Measurements from ENCODE around the gene MYMX. TPM values are rescaled to one million over a fixed set of nuclear protein-coding genes. Genes with fewer than 3 reads are reported as not detected.

MYMX gene
- polyA plus RNA-seq, 1 experiment: not detected

DNA sequence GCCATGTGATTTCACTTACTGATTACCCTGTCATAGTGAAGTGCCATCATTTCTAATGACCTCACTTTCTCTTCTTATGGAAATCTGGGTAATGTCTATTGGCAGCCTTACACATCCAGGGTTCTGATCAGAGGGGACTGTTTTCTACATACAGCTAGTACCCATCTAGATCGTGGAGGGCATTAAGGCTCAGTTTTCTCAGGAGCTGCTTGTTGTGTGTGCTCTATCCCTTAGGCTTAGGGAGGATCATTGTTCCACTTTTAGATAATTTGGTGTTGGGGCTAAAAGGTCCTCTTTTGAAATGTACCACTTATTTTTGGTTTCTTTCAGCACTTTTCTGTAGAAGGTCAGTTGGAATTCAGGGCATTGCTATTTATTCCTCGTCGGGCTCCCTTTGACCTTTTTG, 34.0 kb downstream of the MYMX start:
- Histone ChIP-seq H3K9me3 (ENCODE audit: control insufficient read depth, insufficient read depth, low read length) (no peaks in the 10 kb centered on the region; the same call in 1 of the 2 replicates), H3K27ac (ENCODE audit: low read depth, low read length) (no peak overlapping the region), H3K4me3 (ENCODE audit: low read depth, low read length) (no peak overlapping the region), H3K27me3 (ENCODE audit: control insufficient read depth, insufficient read depth, low read length) (no peaks in the 10 kb centered on the region)
- POLR2A ChIA-PET: interaction anchor here (0.7 kb wide), 1 partner anchor 29 kb away, joined by 4 read pairs; no protein-coding TSS in a partner anchor
- TF ChIP-seq, protein P1, sequence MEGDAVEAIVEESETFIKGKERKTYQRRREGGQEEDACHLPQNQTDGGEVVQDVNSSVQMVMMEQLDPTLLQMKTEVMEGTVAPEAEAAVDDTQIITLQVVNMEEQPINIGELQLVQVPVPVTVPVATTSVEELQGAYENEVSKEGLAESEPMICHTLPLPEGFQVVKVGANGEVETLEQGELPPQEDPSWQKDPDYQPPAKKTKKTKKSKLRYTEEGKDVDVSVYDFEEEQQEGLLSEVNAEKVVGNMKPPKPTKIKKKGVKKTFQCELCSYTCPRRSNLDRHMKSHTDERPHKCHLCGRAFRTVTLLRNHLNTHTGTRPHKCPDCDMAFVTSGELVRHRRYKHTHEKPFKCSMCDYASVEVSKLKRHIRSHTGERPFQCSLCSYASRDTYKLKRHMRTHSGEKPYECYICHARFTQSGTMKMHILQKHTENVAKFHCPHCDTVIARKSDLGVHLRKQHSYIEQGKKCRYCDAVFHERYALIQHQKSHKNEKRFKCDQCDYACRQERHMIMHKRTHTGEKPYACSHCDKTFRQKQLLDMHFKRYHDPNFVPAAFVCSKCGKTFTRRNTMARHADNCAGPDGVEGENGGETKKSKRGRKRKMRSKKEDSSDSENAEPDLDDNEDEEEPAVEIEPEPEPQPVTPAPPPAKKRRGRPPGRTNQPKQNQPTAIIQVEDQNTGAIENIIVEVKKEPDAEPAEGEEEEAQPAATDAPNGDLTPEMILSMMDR (IDR thresholded peaks at IDR 0.05; ENCODE audit: low read depth, low read length): no peak
- CTCF ChIA-PET: interaction anchor here (1.3 kb wide), 1 partner anchor 16 kb away, joined by 4 read pairs; no protein-coding TSS in a partner anchor
- DNase-seq (ENCODE audit: low read depth, low spot score): no peak

DNA sequence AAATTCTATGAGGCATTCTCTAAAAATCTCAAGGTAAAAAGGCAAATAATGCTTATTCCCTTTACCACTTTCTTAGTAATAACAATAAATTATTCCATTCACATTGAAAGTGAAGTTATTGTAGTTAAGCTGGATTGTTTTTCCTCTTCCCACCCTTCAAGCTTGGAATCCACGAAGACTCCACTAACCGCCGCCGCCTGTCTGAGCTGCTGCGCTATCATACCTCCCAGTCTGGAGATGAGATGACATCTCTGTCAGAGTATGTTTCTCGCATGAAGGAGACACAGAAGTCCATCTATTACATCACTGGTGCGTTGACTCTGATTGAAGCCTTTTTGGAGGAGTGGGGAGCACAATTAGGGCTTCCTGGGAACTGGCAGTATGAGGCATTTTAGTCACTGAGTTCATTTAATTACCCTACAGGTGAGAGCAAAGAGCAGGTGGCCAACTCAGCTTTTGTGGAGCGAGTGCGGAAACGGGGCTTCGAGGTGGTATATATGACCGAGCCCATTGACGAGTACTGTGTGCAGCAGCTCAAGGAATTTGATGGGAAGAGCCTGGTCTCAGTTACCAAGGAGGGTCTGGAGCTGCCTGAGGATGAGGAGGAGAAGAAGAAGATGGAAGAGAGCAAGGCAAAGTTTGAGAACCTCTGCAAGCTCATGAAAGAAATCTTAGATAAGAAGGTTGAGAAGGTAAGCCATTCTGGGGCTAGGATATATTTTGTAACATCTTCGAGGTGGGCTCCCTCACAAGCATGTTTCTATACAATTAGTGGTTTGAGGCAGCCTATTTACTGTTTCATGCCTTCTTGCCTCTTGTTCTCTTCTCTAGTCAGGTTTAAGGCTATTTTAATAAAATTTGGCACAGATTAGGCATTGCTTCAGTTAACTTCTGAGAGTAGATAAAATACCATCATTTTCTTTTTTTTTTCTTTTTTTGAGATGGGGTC, 35.1 kb downstream of the MYMX start:
- Histone ChIP-seq H3K27ac (ENCODE audit: low read depth, low read length) (no peak overlapping the region), H3K27me3 (ENCODE audit: control insufficient read depth, insufficient read depth, low read length) (no peaks in the 10 kb centered on the region), H3K4me3 (ENCODE audit: low read depth, low read length) (no peak overlapping the region), H3K9me3 (ENCODE audit: control insufficient read depth, insufficient read depth, low read length) (no peaks in the 10 kb centered on the region; the same call in 1 of the 2 replicates)
- DNase-seq (ENCODE audit: low read depth, low spot score): no peak
- CTCF ChIA-PET: interaction anchor here (0.6 to 1.3 kb wide), 5 partner anchors 12 to 50 kb away, joined by 3 to 4 read pairs (median 4); no protein-coding TSS in a partner anchor
- POLR2A ChIA-PET: interaction anchor here (0.7 kb wide), 1 partner anchor 8 kb away, joined by 4 read pairs; no protein-coding TSS in a partner anchor
- TF ChIP-seq, protein P1 (IDR thresholded peaks at IDR 0.05; ENCODE audit: low read depth, low read length): no peak

- DNase-seq (ENCODE audit: low read depth, low spot score): no peak
- ChIA-PET CTCF (interaction anchor here (0.5 to 1.5 kb wide), 4 partner anchors 15 to 81 kb away, joined by 3 to 8 read pairs (median 4); no protein-coding TSS in a partner anchor), POLR2A (no interaction called here)
- TF ChIP-seq, protein P1 (IDR thresholded peaks at IDR 0.05; ENCODE audit: low read depth, low read length): peak; percentile 54
- H3K9me3 ChIP-seq (ENCODE audit: control insufficient read depth, insufficient read depth, low read length): no peaks in the 10 kb centered on the region; the same call in 1 of the 2 replicates
- no peak overlapping the region for H3K27ac ChIP-seq (ENCODE audit: low read depth, low read length)
- no peak overlapping the region for H3K4me3 ChIP-seq (ENCODE audit: low read depth, low read length)
- H3K27me3 ChIP-seq (ENCODE audit: control insufficient read depth, insufficient read depth, low read length): no peaks in the 10 kb centered on the region
These were observed 36.8 kb downstream of the MYMX start for GRCh38 chr6:44253307-44254101.

- Histone ChIP-seq H3K4me3 (ENCODE audit: low read depth, low read length) (no peak overlapping the region), H3K27me3 (ENCODE audit: control insufficient read depth, insufficient read depth, low read length) (no peaks in the 10 kb centered on the region), H3K9me3 (ENCODE audit: control insufficient read depth, insufficient read depth, low read length) (no peaks in the 10 kb centered on the region; the same call in 1 of the 2 replicates), H3K27ac (ENCODE audit: low read depth, low read length) (no peak overlapping the region)
- ChIA-PET CTCF (interaction anchor here (0.5 to 1.5 kb wide), 6 partner anchors 12 to 82 kb away, joined by 3 to 8 read pairs (median 3); no protein-coding TSS in a partner anchor), POLR2A (interaction anchor here (3.6 kb wide), 1 partner anchor 7 kb away, joined by 107 read pairs; the partner anchor contains the start of gene HSP90AB1)
- DNase-seq (ENCODE audit: low read depth, low spot score): no peak
- TF ChIP-seq, protein P1 (IDR thresholded peaks at IDR 0.05; ENCODE audit: low read depth, low read length): no peak
These were observed 37.7 kb downstream of the MYMX start for GRCh38 chr6:44254191-44255104.

Measured in AG04450 (cell line).